Neural crest cell (in vitro differentiated cells): ENCODE data around the gene ATP6V1C2. TPM values are rescaled to one million over a fixed set of nuclear protein-coding genes. Genes with fewer than 3 reads are reported as not detected.

ENCODE experiments used
- DNase-seq: peaks from one replicate; pipeline ENCODE4 v3.0.0; 2021; ENCODE audit warnings: low read depth, mixed read lengths, low spot score
- H3K27ac Mint-ChIP-seq: one replicate; pipeline ENCODE4 v1.8.0; 2021; ENCODE audit warnings: mild to moderate bottlenecking, mixed read lengths; ENCODE audit not compliant: unreplicated experiment
- H3K27me3 Mint-ChIP-seq: 2 replicates; pipeline ENCODE4 v1.8.0; 2021; ENCODE audit warnings: low read depth, mild to moderate bottlenecking, mixed read lengths
- H3K36me3 Mint-ChIP-seq: 2 replicates; pipeline ENCODE4 v1.8.0; 2021; ENCODE audit warnings: low read depth, mild to moderate bottlenecking, mixed read lengths
- H3K4me1 Mint-ChIP-seq: 2 replicates; pipeline ENCODE4 v1.8.0; 2021; ENCODE audit warnings: mixed read lengths
- H3K4me3 Mint-ChIP-seq: one replicate; pipeline ENCODE4 v1.8.0; 2021; ENCODE audit warnings: mild to moderate bottlenecking, mixed read lengths
- H3K9me3 Mint-ChIP-seq: 2 replicates; pipeline ENCODE4 v1.8.0; 2021; ENCODE audit warnings: mixed read lengths
- total RNA-seq: library from RNA; stranded (reverse); gene quantifications from 2 replicates; pipeline ENCODE4 v1.2.1, GENCODE V29; 2021
- TF ChIP-seq, protein P1 (sequence below): fragments of 200-600 bp; sonication (generic); conservative IDR thresholded peaks from 2 replicates; pipeline ENCODE4 v1.5.0; 2021; ENCODE audit warnings: antibody characterized with exemption, mild to moderate bottlenecking

The ATP6V1C2 gene
- total RNA-seq, 1 donor from 2014 or later, result 0.14 TPM

DNA sequence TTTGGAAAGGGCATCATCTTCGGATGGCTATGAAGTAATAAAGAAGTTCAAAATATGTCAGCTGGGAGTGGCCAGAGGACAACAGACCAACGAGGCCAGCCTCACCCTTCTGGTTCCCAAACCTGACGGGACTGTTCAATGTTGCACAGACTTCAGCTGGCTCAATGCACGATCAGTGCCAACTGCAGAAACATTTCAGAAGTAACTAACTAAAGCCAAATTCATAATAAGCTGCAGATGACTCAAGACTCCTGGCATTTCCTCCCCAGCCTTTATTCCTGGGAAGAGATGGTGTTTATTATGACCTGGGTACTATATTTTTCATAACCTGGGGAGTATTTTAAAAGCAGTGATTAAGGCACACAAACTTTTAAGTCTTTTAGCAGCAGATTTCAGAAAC lies 3.8 kb upstream of the ATP6V1C2 start:
- TF ChIP-seq, protein P1, sequence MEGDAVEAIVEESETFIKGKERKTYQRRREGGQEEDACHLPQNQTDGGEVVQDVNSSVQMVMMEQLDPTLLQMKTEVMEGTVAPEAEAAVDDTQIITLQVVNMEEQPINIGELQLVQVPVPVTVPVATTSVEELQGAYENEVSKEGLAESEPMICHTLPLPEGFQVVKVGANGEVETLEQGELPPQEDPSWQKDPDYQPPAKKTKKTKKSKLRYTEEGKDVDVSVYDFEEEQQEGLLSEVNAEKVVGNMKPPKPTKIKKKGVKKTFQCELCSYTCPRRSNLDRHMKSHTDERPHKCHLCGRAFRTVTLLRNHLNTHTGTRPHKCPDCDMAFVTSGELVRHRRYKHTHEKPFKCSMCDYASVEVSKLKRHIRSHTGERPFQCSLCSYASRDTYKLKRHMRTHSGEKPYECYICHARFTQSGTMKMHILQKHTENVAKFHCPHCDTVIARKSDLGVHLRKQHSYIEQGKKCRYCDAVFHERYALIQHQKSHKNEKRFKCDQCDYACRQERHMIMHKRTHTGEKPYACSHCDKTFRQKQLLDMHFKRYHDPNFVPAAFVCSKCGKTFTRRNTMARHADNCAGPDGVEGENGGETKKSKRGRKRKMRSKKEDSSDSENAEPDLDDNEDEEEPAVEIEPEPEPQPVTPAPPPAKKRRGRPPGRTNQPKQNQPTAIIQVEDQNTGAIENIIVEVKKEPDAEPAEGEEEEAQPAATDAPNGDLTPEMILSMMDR, result no peak
- Mint-ChIP-seq H3K4me1 (no peaks in the 10 kb centered on the region), H3K36me3 (no peaks in the 10 kb centered on the region), H3K27me3 (peaks cover 85% of the 10 kb centered on the region), H3K27ac (no peak overlapping the region), H3K4me3 (no peak overlapping the region), H3K9me3 (no peaks in the 10 kb centered on the region)
- DNase-seq, result no peak

DNA sequence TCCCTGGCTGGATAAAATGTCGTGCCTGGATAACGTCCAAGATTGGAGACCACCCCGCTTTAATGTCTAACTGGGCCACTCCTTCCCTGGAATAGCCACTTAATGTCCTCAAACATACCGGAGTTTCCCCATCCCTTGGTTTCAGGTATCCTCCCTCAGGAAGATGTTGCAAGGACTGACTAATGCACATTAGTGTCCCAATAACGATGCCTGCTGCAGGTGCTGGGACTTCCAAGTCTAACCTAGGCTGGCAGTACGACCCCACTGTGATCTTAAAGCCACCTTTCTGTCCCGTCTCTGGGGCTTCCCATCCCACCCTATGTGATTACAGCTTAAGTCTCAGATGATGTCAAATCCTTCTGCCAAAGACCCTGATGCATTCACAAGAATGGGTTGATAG lies 1.1 kb upstream of the ATP6V1C2 start:
- DNase-seq, result no peak
- peaks cover 94% of the 10 kb centered on the region for H3K27me3 Mint-ChIP-seq
- TF ChIP-seq, protein P1, result no peak

DNA sequence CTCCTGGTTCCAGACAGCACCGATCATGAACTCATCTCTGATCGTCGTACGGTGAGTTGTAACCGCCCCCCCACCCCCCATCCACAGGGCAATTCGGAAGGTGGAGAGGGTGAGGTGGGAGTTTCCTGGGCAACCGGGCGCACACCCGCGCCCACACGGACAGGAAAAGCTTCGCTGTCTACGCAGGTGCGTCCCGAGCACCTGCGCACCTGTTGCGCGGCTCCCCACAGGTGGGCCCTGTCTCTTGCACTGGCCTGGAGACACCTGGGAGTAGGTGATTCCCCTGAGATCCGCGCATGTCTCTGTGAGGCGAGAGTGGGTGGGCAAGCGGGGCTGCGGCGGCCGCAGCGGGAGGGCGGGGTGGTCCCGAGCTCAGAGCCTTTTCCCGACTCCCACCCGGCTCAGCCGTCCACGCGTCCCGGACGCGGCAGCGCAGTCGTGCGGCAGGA lies 459 bp upstream of the ATP6V1C2 start:
- no peak for DNase-seq
- no peaks in the 10 kb centered on the region for H3K4me1 Mint-ChIP-seq

More for the DNA sequence above, 1.1 kb upstream of the ATP6V1C2 start:
- no peak overlapping the region for H3K27ac Mint-ChIP-seq
- H3K36me3 Mint-ChIP-seq, result no peaks in the 10 kb centered on the region
- peak overlapping the region; percentile 68 for H3K4me3 Mint-ChIP-seq
- H3K4me1 Mint-ChIP-seq, result no peaks in the 10 kb centered on the region
- no peaks in the 10 kb centered on the region for H3K9me3 Mint-ChIP-seq

DNA sequence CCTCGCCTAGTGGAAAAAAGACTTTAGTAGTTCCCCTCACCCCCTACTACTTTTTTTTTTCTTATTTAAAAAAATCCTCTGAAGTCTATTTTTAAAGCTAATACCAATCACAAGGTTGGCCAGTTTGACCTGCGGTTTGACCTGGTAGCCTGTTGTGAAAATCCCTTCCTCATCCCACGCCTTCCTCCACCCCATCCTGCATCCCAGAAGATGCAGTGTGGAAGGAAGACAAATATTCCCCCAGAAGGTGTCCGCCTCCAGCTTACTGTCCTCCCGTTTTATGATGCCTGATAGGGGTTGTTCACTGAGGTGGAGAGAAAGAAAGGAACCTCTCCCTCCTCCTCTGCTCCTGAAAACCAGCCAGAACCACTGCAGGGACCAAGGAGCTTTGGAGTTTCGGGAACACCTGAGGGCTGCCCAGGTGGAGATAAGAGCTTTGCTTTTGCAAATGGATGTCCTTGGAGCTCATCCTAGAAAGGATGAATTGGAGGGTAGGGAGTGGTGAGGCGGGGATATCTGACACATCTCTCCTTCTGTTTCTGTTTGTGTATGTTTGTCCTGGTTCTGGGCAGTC lies 909 bp downstream of the ATP6V1C2 start:
- peaks cover 91% of the 10 kb centered on the region for H3K27me3 Mint-ChIP-seq
- TF ChIP-seq, protein P1, result no peak
- H3K9me3 Mint-ChIP-seq, result no peaks in the 10 kb centered on the region
- H3K4me3 Mint-ChIP-seq, result peak overlapping the region; percentile 75
- DNase-seq, result no peak
- H3K27ac Mint-ChIP-seq, result no peak overlapping the region
- no peaks in the 10 kb centered on the region for H3K36me3 Mint-ChIP-seq
- no peaks in the 10 kb centered on the region for H3K4me1 Mint-ChIP-seq

More for the DNA sequence above, 459 bp upstream of the ATP6V1C2 start:
- Mint-ChIP-seq H3K27ac (no peak overlapping the region), H3K4me3 (peak overlapping the region; percentile 68), H3K36me3 (no peaks in the 10 kb centered on the region), H3K27me3 (peaks cover 93% of the 10 kb centered on the region), H3K9me3 (no peaks in the 10 kb centered on the region)
- TF ChIP-seq, protein P1, result no peak

DNA sequence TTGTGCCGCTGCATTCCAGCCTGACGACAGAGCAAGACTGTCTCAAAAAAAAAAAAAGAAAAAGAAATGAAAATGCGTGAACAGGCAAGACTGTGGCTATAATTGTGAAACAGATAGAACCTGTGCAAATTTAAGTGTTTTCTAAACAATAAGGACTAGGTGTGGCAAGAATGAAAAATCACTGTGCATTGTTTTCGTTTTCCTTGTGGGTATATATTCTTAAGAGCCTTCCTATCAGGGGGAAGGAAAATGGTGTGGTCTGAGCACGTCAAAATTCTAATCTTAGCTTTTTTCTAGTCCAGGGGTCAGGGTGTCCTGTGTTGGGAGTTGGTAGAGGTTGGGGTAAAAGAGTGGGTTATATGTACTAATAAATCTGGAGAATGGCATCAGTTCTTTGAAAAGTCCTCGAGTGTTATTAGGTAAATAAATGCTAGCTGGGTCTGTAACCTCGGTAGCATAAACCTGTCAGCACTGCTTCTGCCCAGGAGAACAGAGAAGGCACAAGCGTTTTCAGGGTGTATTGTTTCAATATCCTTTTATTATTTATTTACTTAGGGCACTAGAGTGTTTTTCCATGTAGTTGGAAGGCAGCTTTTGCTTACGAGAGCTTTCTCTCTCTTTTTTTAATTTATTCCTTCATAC lies 11.6 kb downstream of the ATP6V1C2 start:
- Mint-ChIP-seq H3K4me1 (no peaks in the 10 kb centered on the region), H3K36me3 (no peaks in the 10 kb centered on the region), H3K4me3 (no peak overlapping the region), H3K9me3 (no peaks in the 10 kb centered on the region), H3K27ac (no peak overlapping the region), H3K27me3 (peaks cover 19% of the 10 kb centered on the region)
- no peak for DNase-seq
- TF ChIP-seq, protein P1, result no peak
